ENCODE data around the gene UBE2E3.

UBE2E3 gene

DNA sequence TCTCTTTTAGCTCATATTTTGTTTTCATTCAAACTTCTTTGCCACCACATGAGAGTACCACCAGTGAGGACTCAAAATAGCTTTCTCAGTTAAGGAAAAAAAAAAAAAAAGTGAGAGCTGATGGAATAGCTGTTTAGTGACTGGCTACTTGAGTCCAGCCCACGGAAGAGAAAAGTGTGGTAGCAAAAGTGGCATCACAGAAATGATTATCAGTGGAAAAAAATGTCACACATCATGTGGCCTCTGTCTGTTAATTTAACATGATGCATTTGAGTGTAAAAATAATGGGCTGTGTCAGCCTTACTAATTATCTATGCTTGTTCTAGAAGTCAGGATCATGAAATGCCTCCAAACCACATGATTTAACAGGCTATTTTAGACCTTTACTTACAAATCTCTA, 132.5 kb downstream of the UBE2E3 start:
- Mint-ChIP-seq H3K36me3 (peaks cover 5% of the 10 kb centered on the region), H3K4me3 (no peak overlapping the region), H3K9me3 (peaks cover 6% of the 10 kb centered on the region), H3K27me3 (no peaks in the 10 kb centered on the region), H3K27ac (no peak overlapping the region), H3K4me1 (peaks cover 42% of the 10 kb centered on the region)
